Kidney (tissue), 14 donors: ENCODE data around the gene PATJ. TPM values are rescaled to one million over a fixed set of nuclear protein-coding genes. Genes with fewer than 3 reads are reported as not detected.

Source experiments
- DNase-seq, 5 donors: peaks; one replicate each; pipeline ENCODE4 v3.0.0-alpha.2; 2013 to 2020
- FAIRE-seq: peaks from 2 replicates; lab custom pipeline; 2012; peaks lifted over from hg19 to GRCh38; lab: Jason Lieb, UNC
- H3K27ac ChIP-seq, 2 donors: one replicate each; pipeline ENCODE4 v1.7.0; 2013; ENCODE audit warnings: low read depth in 2 of 2, low read length in 2 of 2, inconsistent platforms in 1 of 2
- H3K27me3 ChIP-seq: one replicate; pipeline ENCODE4 v1.7.1; 2013; ENCODE audit warnings: low read length, inconsistent platforms; ENCODE audit not compliant: control insufficient read depth, insufficient read depth
- H3K36me3 ChIP-seq, 3 donors: one replicate each; pipeline versions ENCODE4 v1.7.0 to v1.7.1; 2013; ENCODE audit warnings: low read length in 3 of 3, control low read depth in 1 of 3, inconsistent platforms in 1 of 3; ENCODE audit not compliant: insufficient read depth in 3 of 3, control insufficient read depth in 2 of 3
- H3K4me1 ChIP-seq, 3 donors: one replicate each; pipeline versions ENCODE4 v1.7.0 to v1.7.1; 2013; ENCODE audit warnings: low read length in 3 of 3, inconsistent platforms in 1 of 3, low read depth in 1 of 3; ENCODE audit not compliant: control insufficient read depth in 2 of 3, insufficient read depth in 2 of 3
- H3K4me3 ChIP-seq, 3 donors: one replicate each; pipeline versions ENCODE4 v1.7.0 to v1.8.1; 2013; ENCODE audit warnings: low read length in 3 of 3, control low read depth in 1 of 3, inconsistent platforms in 1 of 3
- H3K9ac ChIP-seq, 3 donors: one replicate each; pipeline versions ENCODE4 v1.7.0 to v1.7.1; 2013; ENCODE audit warnings: low read length in 3 of 3, control low read depth in 1 of 3, inconsistent platforms in 1 of 3
- H3K9me3 ChIP-seq, 3 donors: one replicate each; pipeline versions ENCODE4 v1.7.0 to v1.7.1; 2013; ENCODE audit warnings: low read length in 3 of 3, control low read depth in 1 of 3, inconsistent platforms in 1 of 3; ENCODE audit not compliant: control insufficient read depth in 2 of 3, insufficient read depth in 1 of 3
- intact Hi-C: fragments of 100-400 bp; cut with DNase I; formaldehyde crosslinking; loops from one replicate; pipeline ENCODE4 v1.11.1; 2022
- polyA plus RNA-seq: library from polyadenylated mRNA; stranded (reverse); fragments of 350-450 nt; fragmentation: Illumina TruSeq; extraction: RNeasy Lipid Tissue Mini Kit (QIAGEN cat#74804); gene quantifications from one replicate; pipeline ENCODE4 v1.2.3, GENCODE V29; 2014; ENCODE audit warnings: low read depth, low replicate concordance; ENCODE audit not compliant: insufficient read depth
- total RNA-seq: library from RNA; stranded (reverse); fragmentation: NEBNext Ultra II Directional; extraction: Animal tissue kit (Norgen Biotek cat#: 25700); gene quantifications from one replicate; pipeline ENCODE4 v1.2.1, GENCODE V29; 2021
- TF ChIP-seq, protein P1 (sequence below): IDR thresholded peaks from 3 replicates; pipeline ENCODE4 v1.5.1; 2012; ENCODE audit warnings: mild to moderate bottlenecking, moderate library complexity, borderline replicate concordance; ENCODE audit not compliant: insufficient read depth; ENCODE audit errors: extremely low read depth
- donor health status: control.
- donor health status: control.
- donor health status: control.
- donor health status: control.
- donor health status: control.
- donor health status: DM: yes; HTN: yes; CAD: no.
- donor health status: Normal renal cell carcinoma (clear cell type).

PATJ gene
- total and polyA plus RNA-seq, 2 donors from 2014 or later: 44.0 to 98.0 TPM

DNA sequence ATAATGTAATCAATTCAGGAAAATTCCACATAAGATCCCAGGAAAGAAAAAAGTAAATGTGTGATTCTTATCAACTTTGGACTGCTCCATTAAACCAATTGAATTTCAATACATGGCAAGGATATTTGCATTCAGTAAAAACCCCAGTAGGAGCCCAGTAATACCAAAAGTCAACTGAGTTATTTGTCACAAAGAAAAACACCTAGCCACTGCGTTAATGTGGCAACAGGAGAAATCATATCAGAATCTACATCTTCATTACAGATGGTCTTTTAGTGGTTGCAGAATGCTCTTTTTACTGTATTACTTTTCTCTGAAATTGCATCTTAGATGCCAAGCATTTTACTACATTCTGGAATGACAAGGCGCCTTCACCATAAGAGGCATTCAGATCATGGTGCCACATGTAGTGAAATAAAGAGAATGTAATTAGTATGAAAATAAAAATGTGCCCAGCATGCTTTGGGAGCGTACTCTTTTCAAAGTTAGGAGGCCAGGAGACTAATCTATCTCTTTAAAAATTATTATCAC, 180.7 kb downstream of the PATJ start:
- no peak for DNase-seq
- Histone ChIP-seq H3K9me3 (no peaks in the 10 kb centered on the region), H3K36me3 (peaks cover 0 to 17% (median 0%) of the 10 kb centered on the region in 3 donors), H3K27me3 (no peaks in the 10 kb centered on the region), H3K4me1 (no peaks in the 10 kb centered on the region), H3K9ac (no peak overlapping the region), H3K4me3 (no peak overlapping the region), H3K27ac (no peak overlapping the region)
- FAIRE-seq: no peak
- intact Hi-C loops: no loop called here
- TF ChIP-seq, protein P1, sequence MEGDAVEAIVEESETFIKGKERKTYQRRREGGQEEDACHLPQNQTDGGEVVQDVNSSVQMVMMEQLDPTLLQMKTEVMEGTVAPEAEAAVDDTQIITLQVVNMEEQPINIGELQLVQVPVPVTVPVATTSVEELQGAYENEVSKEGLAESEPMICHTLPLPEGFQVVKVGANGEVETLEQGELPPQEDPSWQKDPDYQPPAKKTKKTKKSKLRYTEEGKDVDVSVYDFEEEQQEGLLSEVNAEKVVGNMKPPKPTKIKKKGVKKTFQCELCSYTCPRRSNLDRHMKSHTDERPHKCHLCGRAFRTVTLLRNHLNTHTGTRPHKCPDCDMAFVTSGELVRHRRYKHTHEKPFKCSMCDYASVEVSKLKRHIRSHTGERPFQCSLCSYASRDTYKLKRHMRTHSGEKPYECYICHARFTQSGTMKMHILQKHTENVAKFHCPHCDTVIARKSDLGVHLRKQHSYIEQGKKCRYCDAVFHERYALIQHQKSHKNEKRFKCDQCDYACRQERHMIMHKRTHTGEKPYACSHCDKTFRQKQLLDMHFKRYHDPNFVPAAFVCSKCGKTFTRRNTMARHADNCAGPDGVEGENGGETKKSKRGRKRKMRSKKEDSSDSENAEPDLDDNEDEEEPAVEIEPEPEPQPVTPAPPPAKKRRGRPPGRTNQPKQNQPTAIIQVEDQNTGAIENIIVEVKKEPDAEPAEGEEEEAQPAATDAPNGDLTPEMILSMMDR: no peak

DNA sequence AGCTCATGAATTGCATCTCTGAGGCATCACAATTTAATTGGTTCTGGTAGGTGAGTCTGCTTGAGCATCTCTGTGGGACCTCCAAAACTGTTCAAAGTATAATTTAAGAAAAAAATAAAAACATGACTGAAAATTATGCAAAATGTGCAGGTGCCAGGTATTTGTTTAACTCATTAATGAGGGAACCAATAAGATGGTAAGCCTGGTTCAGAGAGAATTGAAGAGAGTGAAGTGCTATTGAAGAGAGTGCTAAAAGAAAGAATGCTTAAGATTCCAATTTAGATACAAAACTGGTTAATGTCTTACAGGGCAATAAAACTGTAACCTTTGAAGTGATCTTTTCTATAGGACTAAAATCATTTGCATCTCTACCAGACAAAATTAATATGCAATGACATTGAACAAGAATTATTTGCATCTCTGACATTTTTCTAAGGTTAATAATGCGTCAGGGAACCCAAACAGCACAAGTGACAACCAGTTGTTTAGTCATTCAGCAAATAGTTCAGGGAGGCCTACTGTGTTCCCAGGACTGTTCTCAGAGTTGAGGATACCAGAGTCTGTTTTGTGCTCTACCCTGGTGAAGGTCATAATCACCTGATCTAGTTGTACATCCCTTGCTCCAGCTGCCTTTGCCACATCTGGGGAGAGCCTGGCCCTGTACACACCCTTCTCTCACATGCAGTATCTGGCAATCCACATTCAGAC, 183.5 kb downstream of the PATJ start:
- Histone ChIP-seq H3K27me3 (no peaks in the 10 kb centered on the region), H3K27ac (no peak overlapping the region), H3K4me1 (no peaks in the 10 kb centered on the region), H3K4me3 (no peak overlapping the region), H3K9ac (no peak overlapping the region), H3K9me3 (no peaks in the 10 kb centered on the region), H3K36me3 (peaks cover 0 to 20% (median 0%) of the 10 kb centered on the region in 3 donors)
- FAIRE-seq (no peak), DNase-seq (no peak)
- TF ChIP-seq, protein P1: no peak
- intact Hi-C loops: no loop called here

DNA sequence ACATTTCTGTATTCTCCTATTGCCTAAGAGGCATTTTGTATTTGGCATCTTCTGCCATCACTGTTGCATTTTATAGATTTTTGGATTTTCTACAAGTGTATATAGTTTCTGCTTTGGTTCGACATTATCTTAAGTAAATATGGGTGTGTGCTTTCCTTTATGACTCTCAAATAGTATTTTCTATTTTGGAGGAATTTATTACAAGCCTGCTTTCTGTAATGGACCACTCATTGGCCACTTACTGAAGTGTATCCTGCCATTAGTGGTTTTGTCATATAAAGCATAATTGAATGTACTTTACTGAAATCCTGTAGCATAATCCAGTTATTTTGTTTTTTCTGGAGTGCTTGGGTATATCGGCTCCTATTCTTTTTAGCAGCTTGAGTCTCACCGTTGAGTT, 184.3 kb downstream of the PATJ start:
- no peaks in the 10 kb centered on the region for H3K27me3 ChIP-seq
- DNase-seq (no peak), FAIRE-seq (no peak)
- no peak overlapping the region for H3K4me3 ChIP-seq
- TF ChIP-seq, protein P1: no peak
- no peak overlapping the region for H3K27ac ChIP-seq
- H3K4me1 ChIP-seq: no peaks in the 10 kb centered on the region
- intact Hi-C loops: no loop called here
- no peaks in the 10 kb centered on the region for H3K9me3 ChIP-seq
- H3K9ac ChIP-seq: no peak overlapping the region
- H3K36me3 ChIP-seq: peaks cover 0 to 20% (median 0%) of the 10 kb centered on the region in 3 donors
